HUES64 (cell line): ENCODE measurements around the gene CCND2.

ENCODE experiments used
- H3K27ac ChIP-seq: 2 replicates; pipeline ENCODE4 v1.7.0; 2013; ENCODE audit warnings: low read depth, low read length, inconsistent platforms
- H3K27me3 ChIP-seq: 2 replicates; pipeline ENCODE4 v1.6.1; 2013; ENCODE audit warnings: mild to moderate bottlenecking, low read length; ENCODE audit not compliant: insufficient read depth
- H3K36me3 ChIP-seq: 2 replicates; pipeline ENCODE4 v1.6.1; 2013; ENCODE audit warnings: mild to moderate bottlenecking, low read length; ENCODE audit not compliant: insufficient read depth
- H3K4me1 ChIP-seq: 2 replicates; pipeline ENCODE4 v1.6.1; 2013; ENCODE audit warnings: mild to moderate bottlenecking, low read length, moderate library complexity; ENCODE audit not compliant: insufficient read depth
- H3K4me3 ChIP-seq: 2 replicates; pipeline ENCODE4 v1.5.1; 2013; ENCODE audit warnings: mild to moderate bottlenecking, low read length, moderate library complexity
- H3K9ac ChIP-seq: 2 replicates; pipeline ENCODE4 v1.6.1; 2013; ENCODE audit warnings: mild to moderate bottlenecking, low read depth, low read length
- H3K9me3 ChIP-seq: 2 replicates; pipeline ENCODE4 v1.6.1; 2013; ENCODE audit warnings: low read depth, low read length; ENCODE audit not compliant: insufficient read depth
- WGBS: fragments of 150-250, 120-280 bp; methylation state at CpG from one replicate; pipeline ENCODE4 v1.1.7; 2013; ENCODE audit warnings: missing lambda C conversion rate; 5-methylcytosine and 5-hydroxymethylcytosine counted together

The CCND2 gene

DNA sequence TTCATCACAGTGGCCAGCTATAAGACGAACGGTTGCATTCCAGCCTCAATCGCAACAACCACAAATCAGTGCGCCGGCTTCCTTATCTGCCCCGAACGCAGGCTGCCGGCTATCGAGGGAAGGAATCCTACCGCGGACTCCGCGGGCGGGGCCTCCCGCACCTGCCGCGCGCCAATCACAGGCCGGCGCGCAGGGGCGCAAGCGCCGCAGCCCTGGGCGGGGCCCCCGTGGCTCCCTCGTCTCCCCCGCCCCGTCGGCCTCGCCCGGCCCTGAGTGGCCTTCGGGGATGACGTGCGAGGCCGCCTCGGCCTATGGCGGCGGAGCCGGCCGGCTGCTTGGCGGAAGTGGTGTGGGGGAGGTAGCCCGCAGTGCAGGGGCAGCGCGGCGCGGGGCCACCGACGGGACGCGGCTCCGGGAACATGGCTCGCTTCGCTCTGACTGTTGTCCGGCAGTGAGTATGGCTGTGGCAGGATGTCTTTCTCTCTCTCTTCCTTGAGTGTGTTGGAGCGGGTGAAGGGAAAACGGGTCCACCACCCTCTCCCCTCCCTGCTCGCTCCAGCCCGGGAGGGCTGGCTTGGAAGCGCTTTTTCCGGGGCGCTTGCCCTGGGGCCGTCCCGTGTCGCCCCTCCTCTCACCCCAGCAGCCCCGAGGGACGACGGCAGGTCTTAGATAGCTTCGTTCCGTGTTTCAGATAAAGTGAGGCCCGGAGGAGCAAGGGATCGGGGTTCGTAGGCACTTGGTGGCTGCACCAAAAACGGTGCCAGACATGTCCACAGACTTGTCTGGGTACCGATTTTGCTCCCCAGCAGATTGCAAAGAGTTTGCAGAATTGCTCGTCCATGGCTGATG, 47.5 kb downstream of the CCND2 start, which contains the start of gene TIGAR:
TIGAR (plus strand) TSS at position 361 of the 849 bp plus-strand sequence; CDS start at position 420, 59 bp downstream.
- peaks cover 18% of the 10 kb centered on the region for H3K36me3 ChIP-seq
- H3K9ac ChIP-seq, result peak within 1 kb of the TSS; percentile 89
- WGBS, result under 1% methylated on average over 73 of the region's 76 CpGs
- no peaks in the 10 kb centered on the region for H3K9me3 ChIP-seq
- peak within 1 kb of the TSS; percentile 62 for H3K27ac ChIP-seq
- 0 out of 2 replicates have a peak, but pooled peaks cover 9% of the 10 kb centered on the region for H3K4me1 ChIP-seq
- peak within 1 kb of the TSS; percentile 90 for H3K4me3 ChIP-seq
- peaks cover 13% of the 10 kb centered on the region; the same call in 1 of the 2 replicates for H3K27me3 ChIP-seq

DNA sequence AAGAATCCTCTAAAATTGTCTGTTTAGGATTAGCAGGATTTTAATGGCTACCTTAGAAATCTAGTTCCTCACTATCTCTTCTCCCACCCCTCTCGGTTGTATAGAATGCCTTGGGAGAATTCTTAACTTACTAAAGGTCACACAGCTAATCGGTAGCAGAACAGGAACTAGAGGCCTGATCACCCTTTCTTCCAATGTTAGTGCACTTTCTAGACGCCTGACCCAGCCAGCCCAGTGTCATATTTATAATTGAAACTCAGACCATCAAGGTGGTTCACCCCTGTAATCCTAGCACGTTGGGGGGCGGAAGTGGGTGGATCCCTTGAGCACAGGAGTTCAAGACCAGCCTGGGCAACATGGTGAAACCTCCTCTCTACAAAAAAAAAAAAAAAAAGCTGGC, 49.2 kb downstream of the CCND2 start:
- Histone ChIP-seq H3K4me1 (0 out of 2 replicates have a peak, but pooled peaks cover 9% of the 10 kb centered on the region), H3K27ac (no peak overlapping the region), H3K36me3 (peaks cover 18% of the 10 kb centered on the region), H3K9me3 (no peaks in the 10 kb centered on the region), H3K9ac (no peak overlapping the region), H3K27me3 (peaks cover 13% of the 10 kb centered on the region; the same call in 1 of the 2 replicates), H3K4me3 (peak overlapping the region; percentile 90; the same call in 1 of the 2 replicates)
- 87% methylated on average over 5 of the region's 5 CpGs for WGBS
